ENCODE results near the gene DHRS12. TPM values are rescaled to one million over a fixed set of nuclear protein-coding genes. Genes with fewer than 3 reads are reported as not detected.

The DHRS12 gene
- total and polyA plus RNA-seq, 12 donors: 5.5 to 20.6 (median 10.3) TPM

DNA sequence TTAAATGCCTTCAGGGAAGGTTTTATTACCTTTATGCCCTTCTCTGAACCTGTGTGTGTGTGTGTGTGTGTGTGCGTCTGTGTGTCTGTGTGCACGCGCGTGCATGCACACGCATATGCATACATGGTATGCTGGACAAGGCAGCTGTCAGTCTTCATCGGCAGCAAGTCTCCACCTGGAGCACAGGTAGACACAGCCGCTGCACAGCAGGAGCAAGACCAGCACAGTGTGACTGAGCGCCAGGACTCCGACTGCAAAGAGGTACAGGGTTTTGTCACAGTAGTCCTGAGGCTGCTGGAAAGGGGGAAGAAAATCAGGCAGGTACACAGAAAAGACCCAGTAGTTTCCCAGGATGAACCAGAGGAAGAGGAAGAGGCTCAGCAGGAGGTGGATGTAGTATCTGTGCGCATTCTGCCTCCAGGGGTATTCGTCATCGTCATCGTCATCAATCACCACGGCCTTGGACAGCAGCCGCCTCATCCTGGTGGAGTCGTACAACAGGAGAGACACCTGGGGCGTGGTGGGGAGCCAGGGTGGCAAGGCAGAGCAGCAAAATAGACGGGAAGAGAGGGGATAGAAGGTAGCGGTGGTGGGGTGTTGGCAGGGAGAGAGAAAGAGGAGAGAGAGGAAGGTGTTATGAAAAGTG, 12.8 kb upstream of the DHRS12 start:
- Histone ChIP-seq H3K36me3 (no peaks in the 10 kb centered on the region), H3K4me3 (no peak overlapping the region), H3K27ac (no peak overlapping the region), H3K27me3 (no peaks in the 10 kb centered on the region), H3K9me3 (no peaks in the 10 kb centered on the region), H3K4me1 (peaks cover 4 to 45% (median 22%) of the 10 kb centered on the region in 9 donors)
- ATAC-seq (no peak), DNase-seq (no peak)
- TF ChIP-seq, protein P1, sequence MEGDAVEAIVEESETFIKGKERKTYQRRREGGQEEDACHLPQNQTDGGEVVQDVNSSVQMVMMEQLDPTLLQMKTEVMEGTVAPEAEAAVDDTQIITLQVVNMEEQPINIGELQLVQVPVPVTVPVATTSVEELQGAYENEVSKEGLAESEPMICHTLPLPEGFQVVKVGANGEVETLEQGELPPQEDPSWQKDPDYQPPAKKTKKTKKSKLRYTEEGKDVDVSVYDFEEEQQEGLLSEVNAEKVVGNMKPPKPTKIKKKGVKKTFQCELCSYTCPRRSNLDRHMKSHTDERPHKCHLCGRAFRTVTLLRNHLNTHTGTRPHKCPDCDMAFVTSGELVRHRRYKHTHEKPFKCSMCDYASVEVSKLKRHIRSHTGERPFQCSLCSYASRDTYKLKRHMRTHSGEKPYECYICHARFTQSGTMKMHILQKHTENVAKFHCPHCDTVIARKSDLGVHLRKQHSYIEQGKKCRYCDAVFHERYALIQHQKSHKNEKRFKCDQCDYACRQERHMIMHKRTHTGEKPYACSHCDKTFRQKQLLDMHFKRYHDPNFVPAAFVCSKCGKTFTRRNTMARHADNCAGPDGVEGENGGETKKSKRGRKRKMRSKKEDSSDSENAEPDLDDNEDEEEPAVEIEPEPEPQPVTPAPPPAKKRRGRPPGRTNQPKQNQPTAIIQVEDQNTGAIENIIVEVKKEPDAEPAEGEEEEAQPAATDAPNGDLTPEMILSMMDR (IDR thresholded peaks at IDR 0.05): no peak
- intact Hi-C loops (cut with DNase I): loop anchor here in 7 of 10 donors (5.0 to 10.0 kb wide), 4 partner anchors 178 to 311 kb away; partner anchors contain the start of genes NEK5 (in 6 of the 7), ALG11 (in 1 of the 7) and ATP7B (in 1 of the 7)
- WGBS, 2 donors: 83 to 88% methylated on average over 19 of the region's 19 CpGs

- WGBS, 2 donors: 82% methylated on average over 11 of the region's 11 CpGs
- Histone ChIP-seq H3K9me3 (no peaks in the 10 kb centered on the region), H3K36me3 (no peaks in the 10 kb centered on the region), H3K4me1 (peaks cover 4 to 41% (median 22%) of the 10 kb centered on the region in 9 donors), H3K4me3 (no peak overlapping the region), H3K27ac (no peak overlapping the region), H3K27me3 (no peaks in the 10 kb centered on the region)
- ATAC-seq: no peak
- TF ChIP-seq, protein P1 (IDR thresholded peaks at IDR 0.05): no peak
- no peak for DNase-seq
- intact Hi-C loops (cut with DNase I): loop anchor here in 7 of 10 donors (1.0 to 10.0 kb wide), 7 partner anchors 16 to 311 kb away; partner anchors contain the start of genes NEK5 (in 6 of the 7), ALG11 (in 1 of the 7) and ATP7B (in 1 of the 7)
Measured at GRCh38 chr13:51815848-51816247, 11.9 kb upstream of the DHRS12 start.

DNA sequence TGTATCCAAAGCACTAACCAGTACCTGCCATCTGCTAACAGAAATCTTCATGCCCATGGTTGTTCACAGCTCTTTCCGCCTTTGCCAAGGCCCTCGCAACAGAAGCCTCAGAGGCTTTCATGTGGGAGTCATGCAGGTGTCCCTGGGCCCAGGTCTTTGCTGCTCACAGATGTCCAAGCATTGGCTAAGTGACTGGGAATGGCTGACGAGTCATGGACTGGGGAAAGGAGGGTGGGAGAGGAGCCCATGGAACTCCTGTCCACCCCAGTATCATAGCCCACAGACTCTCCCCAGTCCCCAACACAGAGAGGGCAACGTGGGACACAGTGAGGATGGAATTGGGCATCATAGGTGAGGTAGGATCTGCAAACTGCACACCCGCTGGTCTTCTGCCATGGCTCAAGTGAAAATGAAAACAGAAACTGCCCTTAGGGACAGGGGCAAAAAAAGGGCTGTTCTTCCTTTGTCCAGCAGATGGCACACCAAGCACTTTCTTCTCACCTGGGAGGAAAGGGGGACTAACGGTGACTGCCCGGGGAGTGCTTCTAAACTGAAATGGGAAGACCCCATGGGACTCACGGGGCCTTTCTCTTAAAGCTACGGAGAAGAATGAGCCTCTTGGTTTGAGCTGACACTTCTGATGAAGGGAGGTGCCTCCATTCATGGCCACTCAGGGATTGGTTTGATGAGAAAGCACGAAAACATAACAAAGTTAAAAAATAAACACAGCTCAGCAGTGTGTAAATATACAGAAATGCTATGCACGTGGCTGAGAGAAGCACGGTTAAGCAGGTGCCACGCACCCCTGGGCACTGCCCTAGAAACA, 11.1 kb upstream of the DHRS12 start:
- intact Hi-C loops (cut with DNase I): loop anchor here in 7 of 10 donors (1.0 to 10.0 kb wide), 7 partner anchors 17 to 312 kb away; partner anchors contain the start of genes NEK5 (in 6 of the 7), ALG11 (in 1 of the 7) and ATP7B (in 1 of the 7)
- ATAC-seq: peak; percentile 49 to 73 (median 64)
- H3K4me1 ChIP-seq: peaks cover 4 to 38% (median 22%) of the 10 kb centered on the region in 9 donors
- TF ChIP-seq, protein P1 (IDR thresholded peaks at IDR 0.05): peak; percentile 75 to 90 (median 85)
- DNase-seq: peak in 1 of 2 donors; percentile 66
- peak overlapping the region in 6 of 10 donors; percentile 20 to 30 (median 26) for H3K4me3 ChIP-seq
- no peaks in the 10 kb centered on the region for H3K36me3 ChIP-seq
- WGBS, 2 donors: 24 to 28% methylated on average over 13 of the region's 13 CpGs
- peak overlapping the region in 2 of 10 donors; percentile 33 to 66 for H3K27ac ChIP-seq
- no peaks in the 10 kb centered on the region for H3K9me3 ChIP-seq
- H3K27me3 ChIP-seq: no peaks in the 10 kb centered on the region

GRCh38 chr13:51814071-51814470, 10.1 kb upstream of the DHRS12 start:
- 98 to 99% methylated on average over 2 of the region's 2 CpGs for WGBS, 2 donors
- Histone ChIP-seq H3K27ac (no peak overlapping the region), H3K9me3 (no peaks in the 10 kb centered on the region), H3K4me1 (peaks cover 4 to 31% (median 16%) of the 10 kb centered on the region in 9 donors), H3K36me3 (no peaks in the 10 kb centered on the region), H3K4me3 (no peak overlapping the region), H3K27me3 (no peaks in the 10 kb centered on the region)
- intact Hi-C loops (cut with DNase I): loop anchor here in 5 of 10 donors (2.0 to 10.0 kb wide), 5 partner anchors 19 to 313 kb away; partner anchors contain the start of genes NEK5 (in 3 of the 5), ALG11 (in 1 of the 5) and ATP7B (in 1 of the 5)
- TF ChIP-seq, protein P1 (IDR thresholded peaks at IDR 0.05): no peak
- ATAC-seq (no peak), DNase-seq (no peak)
